Osteocyte (in vitro differentiated cells): ENCODE results near the gene NTSR2. TPM values are rescaled to one million over a fixed set of nuclear protein-coding genes. Genes with fewer than 3 reads are reported as not detected.

ENCODE experiments used
- DNase-seq: peaks from one replicate; pipeline ENCODE4 v3.0.0; 2021; ENCODE audit warnings: mixed read lengths; ENCODE audit not compliant: unreplicated experiment; ENCODE audit errors: extremely low spot score
- H3K27ac Mint-ChIP-seq: one replicate; pipeline ENCODE4 v1.8.0; 2021; ENCODE audit warnings: mild to moderate bottlenecking, mixed read lengths; ENCODE audit not compliant: unreplicated experiment
- H3K27me3 Mint-ChIP-seq: one replicate; pipeline ENCODE4 v1.8.0; 2021; ENCODE audit warnings: mixed read lengths; ENCODE audit not compliant: unreplicated experiment
- H3K36me3 Mint-ChIP-seq: one replicate; pipeline ENCODE4 v1.8.0; 2021; ENCODE audit warnings: mixed read lengths; ENCODE audit not compliant: unreplicated experiment
- H3K4me1 Mint-ChIP-seq: one replicate; pipeline ENCODE4 v1.8.0; 2021; ENCODE audit warnings: mixed read lengths; ENCODE audit not compliant: unreplicated experiment
- H3K4me3 Mint-ChIP-seq: one replicate; pipeline ENCODE4 v1.8.0; 2021; ENCODE audit warnings: mild to moderate bottlenecking, moderate library complexity, mixed read lengths; ENCODE audit not compliant: unreplicated experiment
- H3K9me3 Mint-ChIP-seq: one replicate; pipeline ENCODE4 v1.8.0; 2021; ENCODE audit warnings: mixed read lengths; ENCODE audit not compliant: unreplicated experiment
- CTCF ChIP-seq: fragments of 200-600 bp; sonication (generic); IDR thresholded peaks from 2 replicates; pipeline ENCODE4 v1.5.0; 2021; ENCODE audit warnings: antibody characterized with exemption, mild to moderate bottlenecking, moderate library complexity
- total RNA-seq: library from RNA; stranded (reverse); gene quantifications from 2 replicates; pipeline ENCODE4 v1.2.1, GENCODE V29; 2021

NTSR2 gene
- total RNA-seq, 1 donor from 2014 or later = not detected

DNA sequence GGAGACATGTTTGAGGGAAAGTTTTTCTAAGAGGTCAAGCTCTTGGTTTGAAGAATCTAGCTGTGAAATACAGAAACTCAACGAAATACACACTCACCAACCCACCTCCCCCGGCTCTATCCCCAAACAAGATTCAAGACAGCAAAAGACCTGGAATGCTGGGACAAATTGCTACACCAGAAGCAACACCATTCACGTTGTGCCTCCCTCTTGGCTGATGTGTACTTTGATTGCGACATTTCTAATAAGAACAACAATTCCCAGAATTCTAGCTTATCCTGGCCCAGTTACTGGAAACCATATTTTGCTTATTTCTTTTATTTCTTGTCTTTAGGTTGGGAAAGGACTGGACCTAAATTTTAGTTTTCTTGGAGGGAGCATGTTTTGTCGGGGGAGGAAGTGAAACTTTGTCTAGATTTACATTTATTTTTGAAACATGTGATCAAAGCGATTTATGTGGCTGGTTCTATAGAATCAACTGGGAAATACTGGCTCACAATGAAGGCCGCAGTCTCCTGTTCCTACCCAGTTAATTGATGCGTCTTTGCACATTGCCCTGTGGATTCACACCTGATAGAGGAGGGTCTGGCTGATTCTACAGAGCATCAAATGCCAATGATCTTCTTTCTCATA lies 46.8 kb upstream of the NTSR2 start:
- H3K4me3 Mint-ChIP-seq = no peak overlapping the region
- H3K4me1 Mint-ChIP-seq = peaks cover 8% of the 10 kb centered on the region
- no peak for TF ChIP-seq CTCF
- DNase-seq = no peak
- peaks cover 64% of the 10 kb centered on the region for H3K27me3 Mint-ChIP-seq
- H3K9me3 Mint-ChIP-seq = no peaks in the 10 kb centered on the region
- H3K27ac Mint-ChIP-seq = no peak overlapping the region
- no peaks in the 10 kb centered on the region for H3K36me3 Mint-ChIP-seq

DNA sequence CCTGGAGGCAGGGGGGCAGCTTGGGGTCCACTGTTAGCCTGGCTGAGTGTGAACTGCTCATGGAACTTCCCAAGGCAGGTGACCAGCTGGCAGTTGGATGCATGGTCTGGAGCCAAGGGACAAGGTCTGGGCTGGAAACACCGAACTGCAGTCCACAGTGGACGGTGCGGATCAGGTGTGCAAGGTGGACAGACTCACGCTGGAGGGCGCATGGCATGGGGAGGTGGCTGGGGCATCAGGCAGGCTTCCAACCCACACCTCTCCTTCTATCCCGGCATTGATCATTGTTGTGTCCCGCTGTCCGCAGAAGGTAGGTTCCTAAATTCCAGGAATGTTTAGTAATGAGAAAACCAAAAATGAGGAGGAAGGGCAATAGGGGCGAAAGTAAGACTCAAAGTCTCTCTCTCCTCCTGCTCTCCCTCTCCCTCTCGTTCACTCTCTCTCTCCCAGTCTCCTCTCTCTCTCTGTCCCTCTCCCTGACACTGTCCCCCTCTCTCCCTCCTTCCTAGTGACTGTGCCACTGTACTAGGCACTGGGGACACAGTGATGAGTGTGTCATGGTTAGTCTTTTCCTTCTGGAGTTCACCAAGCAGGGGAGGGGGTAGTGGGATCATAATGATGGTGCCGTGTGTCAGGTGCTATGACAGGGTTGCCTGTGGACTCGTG lies 46.1 kb upstream of the NTSR2 start:
- DNase-seq = no peak
- H3K4me3 Mint-ChIP-seq = no peak overlapping the region
- TF ChIP-seq CTCF = no peak
- peaks cover 63% of the 10 kb centered on the region for H3K27me3 Mint-ChIP-seq
- H3K36me3 Mint-ChIP-seq = no peaks in the 10 kb centered on the region
- no peaks in the 10 kb centered on the region for H3K9me3 Mint-ChIP-seq
- H3K27ac Mint-ChIP-seq = no peak overlapping the region
- H3K4me1 Mint-ChIP-seq = peaks cover 13% of the 10 kb centered on the region

DNA sequence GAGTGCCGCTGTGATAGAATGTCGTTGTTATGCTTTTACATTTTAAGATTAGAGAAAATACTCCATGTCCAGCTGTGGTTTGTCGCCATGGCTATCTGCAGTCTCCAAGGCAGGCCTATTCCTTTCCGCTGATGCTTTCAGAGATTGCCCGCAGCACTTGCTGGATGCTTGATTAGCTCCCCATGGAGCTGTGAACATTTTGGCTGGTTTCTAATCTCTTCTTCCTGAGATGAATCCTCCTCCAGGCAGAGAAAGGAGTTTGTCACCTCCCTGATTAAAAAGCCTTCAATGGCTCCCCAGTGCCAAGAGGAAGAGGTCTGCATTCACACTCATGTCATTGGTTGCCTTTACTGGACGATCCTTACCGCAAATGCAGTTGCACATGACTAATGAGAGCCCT lies 43.8 kb upstream of the NTSR2 start:
- no peaks in the 10 kb centered on the region for H3K9me3 Mint-ChIP-seq
- H3K4me1 Mint-ChIP-seq = peaks cover 13% of the 10 kb centered on the region
- no peaks in the 10 kb centered on the region for H3K36me3 Mint-ChIP-seq
- no peak overlapping the region for H3K27ac Mint-ChIP-seq
- TF ChIP-seq CTCF = no peak
- no peak for DNase-seq
- H3K4me3 Mint-ChIP-seq = no peak overlapping the region
- peaks cover 42% of the 10 kb centered on the region for H3K27me3 Mint-ChIP-seq

GRCh38 chr2:11712866-11713265 lies 42.9 kb upstream of the NTSR2 start:
- H3K4me1 Mint-ChIP-seq = peaks cover 13% of the 10 kb centered on the region
- no peaks in the 10 kb centered on the region for H3K9me3 Mint-ChIP-seq
- H3K27me3 Mint-ChIP-seq = peaks cover 33% of the 10 kb centered on the region
- no peak overlapping the region for H3K4me3 Mint-ChIP-seq
- no peak for TF ChIP-seq CTCF
- DNase-seq = no peak
- no peak overlapping the region for H3K27ac Mint-ChIP-seq
- no peaks in the 10 kb centered on the region for H3K36me3 Mint-ChIP-seq

DNA sequence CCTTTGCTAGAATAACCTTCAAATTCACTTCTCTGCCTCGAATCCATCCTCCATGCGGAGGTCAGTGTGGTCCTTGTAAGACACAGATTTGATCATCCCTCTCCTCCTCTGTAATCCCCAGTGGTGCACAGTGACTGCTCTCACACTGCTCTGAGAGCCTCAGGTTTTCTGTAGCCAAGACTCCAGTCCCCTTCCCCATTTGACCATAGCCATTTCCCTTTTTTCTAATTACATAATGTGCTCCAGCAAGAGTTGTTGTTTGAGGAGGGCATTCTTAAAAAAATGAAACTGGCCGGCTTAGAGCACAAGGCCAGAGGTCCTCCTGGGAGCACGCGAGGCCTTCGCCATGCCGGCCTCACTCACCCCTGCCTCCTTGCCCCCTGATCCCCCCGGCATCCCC lies 41.8 kb upstream of the NTSR2 start:
- DNase-seq = no peak
- no peak overlapping the region for H3K27ac Mint-ChIP-seq
- peaks cover 9% of the 10 kb centered on the region for H3K4me1 Mint-ChIP-seq
- H3K27me3 Mint-ChIP-seq = peaks cover 24% of the 10 kb centered on the region
- no peaks in the 10 kb centered on the region for H3K36me3 Mint-ChIP-seq
- no peak overlapping the region for H3K4me3 Mint-ChIP-seq
- H3K9me3 Mint-ChIP-seq = no peaks in the 10 kb centered on the region
- TF ChIP-seq CTCF = no peak
